NCI-H2081 treated with DMSO at 0.1 percent for 48 hours (cell line): ENCODE data around the gene UBR4.

ENCODE experiments used
- DNase-seq: peaks from one replicate; lab custom pipeline; 2025; lab: John Stamatoyannopoulos, UW

The UBR4 gene

DNA sequence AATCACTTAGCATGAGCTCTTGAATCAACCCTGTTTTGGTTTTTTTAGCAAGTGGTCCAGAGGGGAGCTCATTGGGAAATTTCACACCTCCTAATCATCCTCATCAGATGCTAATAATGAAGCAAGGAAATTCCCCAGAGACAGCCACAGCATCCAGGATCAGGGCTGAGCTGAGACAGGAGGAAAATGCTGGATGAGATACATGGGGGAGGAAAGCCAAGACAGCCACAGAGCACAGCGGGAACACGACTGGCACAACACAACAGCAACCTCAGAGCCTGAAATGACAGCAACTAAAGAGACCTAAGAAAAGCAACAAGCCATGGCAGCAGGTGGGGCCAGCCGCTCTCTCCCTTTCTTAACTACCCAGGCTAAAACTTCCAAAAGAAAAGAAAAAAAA lies 70.4 kb downstream of the UBR4 start:
- DNase-seq, result no peak

DNA sequence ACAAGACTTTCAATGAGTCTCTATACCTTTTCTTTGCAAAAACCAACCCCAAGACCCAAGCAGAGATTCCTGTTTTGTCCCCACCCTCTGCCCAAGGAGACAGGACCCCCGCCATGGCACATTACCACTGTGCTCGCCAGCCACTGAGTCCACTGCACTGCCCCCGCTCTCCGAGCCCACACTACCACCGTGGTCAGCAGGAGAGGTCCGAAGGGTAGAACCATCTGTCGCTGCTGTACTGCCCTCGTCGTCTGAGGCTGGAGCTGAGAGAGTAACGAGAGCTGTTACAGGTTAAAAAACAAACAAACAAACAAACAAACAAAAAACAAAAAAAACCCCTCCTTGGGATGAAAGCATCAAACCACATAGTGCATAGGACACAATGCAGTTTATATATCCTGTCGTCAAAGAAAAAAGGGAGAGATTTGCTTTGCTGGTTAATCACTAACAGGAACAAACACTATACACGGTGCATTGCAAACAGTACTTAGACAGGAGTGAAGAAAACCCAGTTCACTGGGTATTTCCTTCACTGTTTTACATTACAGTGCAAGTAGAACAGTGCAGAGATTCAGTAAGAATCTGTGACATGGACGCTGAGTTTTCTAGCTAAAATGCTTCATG lies 71.0 kb downstream of the UBR4 start:
- no peak for DNase-seq

DNA sequence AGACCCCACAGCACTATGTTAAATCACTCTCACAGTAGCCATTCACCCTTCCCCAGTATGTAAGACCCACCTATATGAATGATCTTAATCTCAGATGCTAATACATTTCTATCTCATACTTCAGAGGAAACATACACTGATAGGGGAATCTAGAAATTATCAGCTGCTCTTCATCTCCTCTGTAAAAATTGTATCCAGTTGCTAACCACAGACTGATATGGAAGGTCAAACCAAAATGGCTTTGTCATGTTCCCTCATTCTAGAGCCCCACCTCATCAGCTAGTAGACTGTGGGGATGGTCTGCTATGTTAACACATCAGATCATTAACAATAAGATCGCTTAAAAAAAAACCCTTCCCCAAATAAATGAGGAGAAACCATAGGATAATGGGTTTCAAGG lies 71.7 kb downstream of the UBR4 start:
- DNase-seq, result no peak

DNA sequence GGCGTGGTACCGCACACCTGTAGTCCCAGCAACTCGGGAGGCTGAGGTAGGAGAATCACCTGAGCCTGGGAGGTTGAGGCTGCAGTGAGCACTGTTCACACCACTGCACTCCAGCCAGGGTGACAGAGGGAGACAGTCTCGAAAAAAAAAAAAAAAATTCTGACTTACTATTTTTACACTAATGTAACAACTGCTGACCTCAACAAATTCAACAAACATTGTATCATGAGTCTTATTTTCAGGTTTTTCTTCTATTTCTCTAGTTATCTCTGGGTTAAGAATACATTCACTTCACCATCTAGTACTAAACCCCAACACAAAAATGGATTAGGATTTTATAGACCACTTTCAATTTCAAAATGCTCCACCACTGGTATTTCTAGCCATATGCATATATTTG lies 72.9 kb downstream of the UBR4 start:
- no peak for DNase-seq

DNA sequence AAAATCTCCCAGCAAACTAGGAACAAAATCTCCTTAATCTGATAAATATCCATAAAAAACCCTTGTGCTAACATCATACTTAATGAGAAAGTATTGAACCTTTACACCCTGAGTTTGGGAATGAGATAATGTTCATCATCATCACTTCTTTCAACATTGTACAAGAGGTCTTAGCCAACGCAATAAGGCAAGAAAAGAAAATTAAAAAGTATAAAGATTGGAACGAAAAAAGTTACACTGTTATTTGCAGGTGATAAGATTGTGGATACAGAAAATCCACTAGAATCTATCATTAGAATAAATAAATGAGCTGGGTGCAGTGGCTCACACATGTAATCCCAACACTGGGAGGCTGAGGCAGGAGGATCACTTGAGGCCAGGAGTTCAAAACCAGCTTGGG lies 76.7 kb downstream of the UBR4 start:
- DNase-seq, result no peak

DNA sequence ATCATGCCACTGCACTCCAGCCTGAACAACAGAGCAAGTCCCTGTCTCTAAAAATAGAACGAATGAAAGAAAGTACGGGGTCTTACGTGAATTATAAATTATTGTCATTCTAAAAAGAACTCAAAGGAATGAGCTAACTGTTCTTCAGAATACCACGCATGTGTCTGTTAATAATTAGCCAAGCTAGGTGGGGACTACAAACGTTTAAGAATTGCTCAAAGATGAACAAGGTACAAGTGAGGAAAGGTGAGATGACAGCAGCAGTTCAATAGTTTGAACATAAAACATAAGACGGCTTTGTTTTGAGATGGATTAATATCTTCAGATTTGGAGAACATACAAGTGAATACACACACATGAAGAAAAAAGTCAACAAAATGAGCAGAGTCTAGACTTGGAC lies 79.6 kb downstream of the UBR4 start:
- no peak for DNase-seq

DNA sequence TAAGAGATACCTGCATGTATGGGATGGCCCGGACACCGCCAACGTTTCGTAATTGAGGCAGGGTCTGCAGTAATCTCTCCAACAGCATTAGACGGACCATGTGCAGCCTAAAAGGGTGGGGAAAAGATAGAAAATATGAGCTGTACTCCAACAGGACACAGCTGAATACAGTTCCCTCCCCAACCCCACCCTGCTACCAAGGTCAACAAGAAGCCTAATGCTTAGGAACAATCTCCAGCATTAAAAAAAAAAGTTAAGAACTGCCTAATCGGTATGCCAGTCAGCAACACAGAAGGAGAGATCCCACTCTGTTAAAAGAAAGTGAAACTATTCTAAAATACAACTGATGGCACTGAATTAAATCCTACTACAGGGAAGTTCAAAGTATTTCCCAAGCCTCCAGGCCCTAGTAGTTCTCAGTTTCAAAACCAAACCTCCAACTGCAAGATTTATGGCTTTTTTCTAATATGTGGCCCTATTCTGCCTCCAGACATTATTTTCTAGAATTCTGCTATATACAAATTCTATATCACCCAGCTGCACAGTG lies 81.0 kb downstream of the UBR4 start:
- DNase-seq, result no peak

DNA sequence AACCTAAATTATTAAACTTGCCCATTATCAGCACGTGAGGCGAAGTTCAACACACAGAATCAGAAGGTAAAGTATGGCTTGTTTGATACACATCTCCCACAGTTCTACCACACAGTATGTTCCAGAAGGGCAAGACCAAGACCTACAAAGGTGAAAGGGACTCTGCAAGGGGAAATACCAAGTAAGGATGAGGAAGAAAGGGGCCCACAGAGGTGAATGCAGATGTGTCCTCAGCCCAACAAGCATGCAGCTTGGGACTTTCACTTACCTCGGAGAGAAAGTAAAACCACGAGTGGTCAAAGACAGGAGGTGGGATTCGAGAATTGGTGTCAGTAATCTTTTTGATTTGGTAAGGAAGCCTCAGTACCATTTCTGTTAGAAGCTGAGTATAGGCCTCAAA lies 85.8 kb downstream of the UBR4 start:
- no peak for DNase-seq

DNA sequence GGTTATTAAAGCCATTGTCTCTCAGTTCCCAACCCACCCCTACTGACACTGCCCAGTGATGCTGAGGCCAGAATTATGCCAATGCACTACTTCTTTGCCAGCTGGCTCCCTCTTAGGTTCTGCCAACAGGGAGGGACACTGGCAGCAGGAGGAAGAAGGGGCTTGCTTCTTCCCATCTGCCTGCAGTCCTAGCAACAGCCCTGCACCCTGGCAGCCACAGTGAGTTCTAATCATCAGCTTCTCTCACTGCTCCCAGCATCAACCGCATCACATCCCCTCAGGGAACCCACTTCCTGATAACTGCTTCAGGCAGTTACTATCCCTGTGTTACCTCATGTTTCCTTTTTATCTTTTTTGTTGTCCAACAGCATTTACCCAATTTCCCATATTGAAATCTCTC lies 86.2 kb downstream of the UBR4 start:
- DNase-seq, result no peak

DNA sequence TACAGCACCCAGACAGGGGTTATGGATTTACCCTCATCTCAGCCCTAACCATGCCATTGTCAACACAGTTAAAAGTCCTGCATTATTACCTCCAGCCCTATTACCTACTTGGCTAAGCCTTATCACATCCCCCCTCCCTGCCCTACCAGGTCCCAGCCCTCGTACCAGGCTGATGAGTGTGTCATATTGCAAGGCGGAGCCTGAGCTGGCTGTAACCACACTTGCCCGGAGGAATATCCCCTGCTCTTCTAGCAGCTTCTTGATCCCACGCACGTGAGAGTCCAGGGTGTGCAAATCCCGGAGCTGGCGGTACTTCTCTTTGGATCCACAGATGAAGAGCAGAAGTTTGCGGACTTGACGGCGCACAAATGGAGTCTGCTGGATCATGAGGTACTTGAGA lies 87.4 kb downstream of the UBR4 start:
- no peak for DNase-seq

DNA sequence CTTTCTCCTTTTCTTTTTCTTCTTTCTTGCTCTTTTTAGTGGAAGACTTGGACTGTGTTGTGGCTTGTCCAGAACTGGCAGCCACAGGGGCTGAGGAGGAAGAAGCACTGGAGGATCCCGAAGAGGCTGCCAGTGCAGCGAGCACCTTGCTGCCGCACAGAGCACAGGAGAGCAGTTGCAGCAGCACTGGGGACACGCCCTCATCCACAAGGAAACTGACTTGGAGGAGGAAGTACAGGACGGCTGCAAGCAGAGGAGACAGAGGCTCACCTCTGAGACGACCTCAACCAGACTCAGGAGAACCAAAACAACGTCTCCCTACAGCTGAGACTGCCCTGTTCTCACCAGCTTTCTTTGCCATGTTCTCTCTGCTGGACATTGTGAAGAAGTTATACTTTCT lies 88.9 kb downstream of the UBR4 start:
- DNase-seq, result no peak

DNA sequence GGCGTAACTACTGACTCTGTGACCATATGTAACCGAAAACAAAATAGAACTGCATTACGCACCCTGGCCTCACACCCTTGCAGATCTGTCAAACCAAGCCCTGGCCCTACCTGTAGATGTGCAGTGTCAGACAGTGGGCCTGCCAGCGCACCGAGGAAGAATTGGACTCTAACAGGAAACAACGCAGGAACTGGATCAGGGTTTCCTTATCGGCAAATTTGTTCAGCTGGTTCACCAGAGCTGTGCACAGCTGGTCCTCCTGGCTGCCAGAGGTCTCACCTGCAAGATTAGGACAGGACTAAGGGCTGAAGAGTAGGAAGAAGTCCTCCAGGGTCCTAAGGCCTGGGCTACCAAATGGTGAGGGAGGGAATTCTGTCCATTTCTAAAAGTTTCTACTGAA lies 90.0 kb downstream of the UBR4 start:
- DNase-seq, result no peak

DNA sequence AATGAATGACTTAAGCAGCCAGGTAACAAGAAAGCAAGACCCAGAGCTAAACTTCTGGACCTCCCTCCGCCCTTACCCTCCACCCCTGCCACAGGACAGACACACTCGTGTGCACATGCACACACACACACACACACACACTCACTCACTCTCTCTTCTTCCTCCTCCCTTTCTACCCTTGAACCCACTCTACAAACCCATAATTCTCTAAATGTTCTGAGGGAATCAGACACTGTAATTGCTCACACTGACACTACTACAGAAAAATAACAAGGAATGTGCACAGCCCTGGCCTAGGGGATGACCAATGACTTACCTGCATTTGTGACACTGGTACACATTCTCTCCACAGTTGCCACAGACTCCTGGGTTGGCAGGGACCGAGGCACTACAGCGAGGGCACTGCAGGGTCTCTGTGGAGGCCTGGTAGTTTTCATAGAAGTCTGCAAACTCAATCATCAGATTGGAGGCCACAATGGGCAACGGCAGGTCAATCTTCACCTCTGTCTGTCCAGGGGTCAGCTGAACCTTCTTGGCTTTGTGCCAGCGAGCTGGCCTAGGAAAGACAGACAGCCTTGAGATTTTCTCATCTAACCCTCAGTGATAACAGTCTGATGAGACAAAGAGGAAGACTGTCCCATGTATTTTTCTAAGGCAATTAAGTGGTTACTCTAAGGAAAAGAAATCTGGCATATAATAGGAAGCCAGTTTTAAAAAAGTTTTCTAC lies 94.8 kb downstream of the UBR4 start:
- no peak for DNase-seq

DNA sequence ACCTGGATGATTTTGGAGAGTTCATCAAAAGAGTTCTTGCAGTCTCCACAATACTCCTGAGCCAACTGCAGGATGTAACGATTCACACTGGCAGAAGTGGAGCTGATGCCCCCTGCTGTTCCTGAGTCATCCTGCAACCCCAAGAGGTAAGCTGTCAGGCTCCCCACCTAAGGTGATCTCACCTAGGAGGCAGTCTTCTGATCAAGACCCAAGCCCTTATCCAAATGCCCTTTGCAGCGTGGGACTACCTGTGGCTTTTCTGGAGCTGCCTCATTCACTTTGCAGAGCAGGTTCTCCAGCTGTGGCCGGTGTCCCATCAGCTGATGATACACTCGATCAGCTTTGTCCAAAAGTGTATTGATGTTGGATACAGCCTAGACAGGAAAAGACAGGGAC lies 96.4 kb downstream of the UBR4 start:
- DNase-seq, result no peak

DNA sequence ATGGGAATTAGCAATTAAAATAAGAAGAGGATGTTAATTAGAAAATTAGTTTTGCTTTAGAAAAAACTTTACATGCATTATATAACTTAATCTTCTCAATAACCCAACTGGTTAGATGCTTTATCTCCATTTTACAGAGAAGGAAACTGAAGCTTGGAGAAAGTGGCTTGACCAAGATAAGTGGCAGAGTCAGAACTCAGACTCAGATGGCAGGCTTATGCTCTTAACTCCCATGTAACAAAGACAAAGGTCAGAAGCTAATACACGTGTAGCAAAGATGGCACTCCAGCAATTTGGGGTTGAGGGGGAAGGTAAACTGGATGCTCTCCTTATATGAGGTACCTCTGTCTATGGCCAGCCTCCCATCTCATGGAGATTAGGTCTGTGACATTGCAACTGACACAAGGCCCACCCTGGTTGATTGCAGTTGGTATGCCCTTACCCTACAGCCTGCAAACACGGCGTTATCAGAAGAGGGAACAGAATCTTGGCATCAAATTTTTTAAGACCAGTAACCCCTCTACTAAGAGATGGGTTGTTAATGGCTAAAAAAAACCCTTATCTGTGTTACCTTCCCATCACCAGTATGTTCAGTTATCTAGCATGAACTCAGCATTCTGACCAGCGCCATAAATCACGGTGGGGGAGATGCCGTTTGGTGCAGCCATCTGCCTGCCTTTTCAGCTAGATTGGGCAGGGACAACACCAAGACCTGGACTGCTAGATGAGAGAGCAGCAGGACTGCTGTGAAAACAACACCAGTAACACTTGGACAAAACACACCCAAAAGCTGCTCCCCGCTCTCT lies 97.0 kb downstream of the UBR4 start:
- no peak for DNase-seq

DNA sequence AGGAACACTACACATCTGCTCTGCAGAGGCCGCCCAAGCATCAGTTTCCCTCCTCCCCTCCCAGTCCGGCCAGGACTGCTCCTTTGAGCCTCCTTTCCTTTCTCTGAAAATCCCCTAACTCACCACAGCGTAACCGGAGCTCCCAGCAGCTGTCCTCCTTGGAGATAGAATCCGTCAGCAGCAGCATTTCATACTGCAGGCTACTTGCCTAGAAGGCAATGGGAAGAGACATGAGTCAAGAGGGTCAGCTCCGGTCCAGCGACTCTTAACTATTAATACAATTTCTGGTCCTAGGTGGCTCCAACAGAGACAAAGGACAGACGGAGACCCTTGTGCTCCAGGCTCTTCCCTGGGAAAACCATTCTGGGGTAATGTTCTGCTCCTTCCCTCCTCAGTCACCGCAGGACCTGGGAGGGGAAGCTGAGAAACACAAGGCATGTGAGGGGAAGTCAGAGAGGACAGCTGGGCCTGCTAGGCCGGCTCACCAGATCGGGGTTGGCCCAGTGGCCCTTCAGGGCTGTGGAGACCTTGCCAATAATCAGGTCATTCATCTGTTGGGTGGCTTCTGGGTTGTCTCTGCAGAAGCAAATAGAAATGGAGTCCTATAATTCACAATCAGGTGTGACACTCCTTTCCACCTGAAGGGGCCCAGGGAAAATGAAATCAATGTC lies 99.7 kb downstream of the UBR4 start:
- DNase-seq, result no peak

DNA sequence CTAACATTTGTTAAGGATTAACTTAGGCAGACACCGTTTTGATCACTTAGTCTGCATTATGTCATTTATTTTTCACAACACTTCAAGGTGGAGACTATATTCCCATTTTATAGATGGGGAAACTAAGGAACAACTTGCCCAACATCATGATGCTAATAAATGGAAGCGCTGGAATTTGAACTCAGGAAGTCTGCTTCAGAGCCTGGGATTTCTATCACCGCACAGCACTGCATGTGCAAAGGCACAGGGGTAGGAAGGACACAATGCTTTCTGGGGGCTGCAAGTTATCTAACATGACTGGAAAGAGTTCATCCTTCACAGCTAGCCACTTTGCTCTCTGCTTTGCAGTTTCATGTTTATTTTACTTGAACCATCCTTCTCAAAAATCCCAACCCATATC lies 100.5 kb downstream of the UBR4 start:
- no peak for DNase-seq

DNA sequence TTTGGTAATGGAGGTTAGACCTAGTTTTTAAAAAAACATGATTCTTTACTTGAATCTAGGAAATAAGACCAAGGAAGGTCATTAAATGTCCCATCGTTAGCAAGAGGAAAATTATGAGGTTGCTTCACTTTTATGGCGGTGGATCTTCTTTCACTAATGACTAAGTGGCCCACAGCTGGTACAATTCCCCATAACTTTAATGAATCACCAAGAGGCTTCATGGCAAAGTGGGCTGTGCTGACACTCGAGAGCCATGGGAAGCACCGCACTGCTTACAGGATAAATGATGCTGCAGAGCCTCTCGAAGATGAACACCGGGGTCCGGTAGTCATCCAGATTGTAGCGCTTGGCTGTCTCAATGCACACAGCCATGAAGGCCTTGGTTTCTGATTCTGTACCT lies 108.8 kb downstream of the UBR4 start:
- no peak for DNase-seq

DNA sequence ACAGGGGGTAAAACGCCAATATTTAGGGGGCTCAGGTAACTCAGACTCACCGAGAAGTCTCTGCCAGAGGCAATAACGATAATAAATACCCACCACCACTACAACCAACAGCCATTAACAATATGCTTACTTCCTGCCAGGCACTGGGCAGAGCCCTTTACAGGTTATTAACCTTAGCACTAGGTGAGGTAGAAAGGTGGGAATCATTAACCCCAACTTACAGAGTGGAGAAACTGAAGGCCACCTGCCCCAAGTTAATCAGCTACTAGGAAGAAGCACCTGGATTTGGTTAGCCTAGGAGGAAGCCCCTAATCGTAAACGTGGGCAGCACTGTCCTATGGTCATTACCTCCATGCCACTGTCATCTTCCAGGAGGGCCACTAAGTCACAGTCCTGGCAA lies 110.0 kb downstream of the UBR4 start:
- no peak for DNase-seq

DNA sequence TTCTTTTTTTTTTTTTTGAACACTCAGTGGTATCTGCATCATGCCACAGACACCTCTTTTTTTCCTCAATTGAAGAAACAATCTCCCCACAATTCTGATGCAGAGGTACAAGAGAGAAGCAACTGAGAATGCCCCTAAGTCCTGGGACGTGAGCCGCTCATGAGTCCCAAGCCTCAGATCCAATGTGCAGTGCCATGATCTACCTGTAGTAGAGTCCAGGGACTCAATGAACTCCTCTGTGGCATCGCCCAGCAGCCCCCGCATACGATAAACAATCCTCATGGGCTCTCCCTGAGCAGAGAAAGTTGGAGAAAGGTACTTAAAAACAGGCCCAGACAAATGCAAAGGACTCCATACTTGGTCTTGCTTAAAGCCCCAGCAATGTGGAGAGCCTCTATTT lies 113.1 kb downstream of the UBR4 start:
- no peak for DNase-seq

DNA sequence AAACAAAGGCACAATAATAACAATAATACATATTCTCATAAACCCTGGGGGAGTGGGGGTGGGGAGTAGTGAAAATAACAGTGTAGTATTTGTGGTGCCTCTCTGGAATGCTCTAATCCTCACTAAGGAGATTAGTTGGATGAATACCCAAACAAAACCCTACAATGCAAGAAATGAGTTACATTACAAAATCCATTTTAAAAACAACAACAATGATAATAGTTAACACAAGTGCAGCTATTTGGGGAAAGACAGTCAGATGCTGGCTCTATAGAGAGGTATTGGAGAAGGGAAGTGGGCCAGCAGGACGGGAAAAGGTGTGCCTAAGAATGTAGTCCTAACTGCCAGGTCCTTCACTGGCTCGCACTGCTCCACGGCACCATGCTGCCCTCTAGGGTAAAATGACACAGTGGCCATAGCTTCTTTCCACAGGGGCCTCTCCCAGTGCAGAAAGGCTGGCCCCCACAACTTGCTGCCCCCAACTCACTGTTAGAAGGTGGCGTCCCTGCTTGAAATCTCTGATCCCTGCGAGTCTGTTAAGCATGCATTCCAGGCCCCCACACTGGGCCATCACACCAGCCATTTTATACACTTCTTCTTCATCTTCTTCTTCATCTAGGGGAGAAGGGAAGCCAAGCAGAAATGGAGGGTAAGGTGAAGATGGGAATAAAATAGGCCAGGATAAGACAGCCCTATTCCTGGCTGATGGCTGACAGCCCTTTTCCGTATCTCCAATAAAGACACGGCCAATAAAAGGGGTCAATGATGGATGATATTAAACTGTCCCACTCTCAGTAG lies 113.8 kb downstream of the UBR4 start:
- no peak for DNase-seq
